NCI-H1105 treated with DMSO at 0.1 percent for 48 hours (cell line): ENCODE measurements around the gene IMPA2.

Source experiments
- DNase-seq: peaks from one replicate; lab custom pipeline; 2025; lab: John Stamatoyannopoulos, UW

IMPA2 gene

GRCh38 chr18:12008842-12009580 is 27.7 kb downstream of the IMPA2 start:
- DNase-seq = no peak

GRCh38 chr18:12009581-12010140 is 28.4 kb downstream of the IMPA2 start:
- DNase-seq = no peak

GRCh38 chr18:12010187-12010802 is 29.0 kb downstream of the IMPA2 start:
- no peak for DNase-seq

- DNase-seq = no peak
These were observed 30.1 kb downstream of the IMPA2 start for GRCh38 chr18:12011199-12011956.

- DNase-seq = no peak
These were observed 30.7 kb downstream of the IMPA2 start for GRCh38 chr18:12011957-12012549.

GRCh38 chr18:12012697-12013096 is 31.4 kb downstream of the IMPA2 start:
- no peak for DNase-seq

- DNase-seq = no peak
These were observed 32.0 kb downstream of the IMPA2 start for GRCh38 chr18:12013186-12013916.

GRCh38 chr18:12014086-12014485 is 32.8 kb downstream of the IMPA2 start:
- no peak for DNase-seq

GRCh38 chr18:12014521-12015415 is 33.5 kb downstream of the IMPA2 start:
- no peak for DNase-seq

GRCh38 chr18:12015416-12016062 is 34.2 kb downstream of the IMPA2 start:
- DNase-seq = no peak

- no peak for DNase-seq
These were observed 35.8 kb downstream of the IMPA2 start for GRCh38 chr18:12017081-12017480.

- DNase-seq = no peak
These were observed 37.6 kb downstream of the IMPA2 start for GRCh38 chr18:12018861-12019260.

- no peak for DNase-seq
These were observed 39.8 kb downstream of the IMPA2 start for GRCh38 chr18:12021077-12021476.

GRCh38 chr18:12021596-12021995 is 40.3 kb downstream of the IMPA2 start:
- DNase-seq = no peak

GRCh38 chr18:12023375-12023774 is 42.1 kb downstream of the IMPA2 start:
- no peak for DNase-seq

GRCh38 chr18:12026562-12026961 is 45.3 kb downstream of the IMPA2 start:
- no peak for DNase-seq

GRCh38 chr18:12027046-12027445 is 45.7 kb downstream of the IMPA2 start:
- no peak for DNase-seq

- no peak for DNase-seq
These were observed 46.2 kb downstream of the IMPA2 start for GRCh38 chr18:12027480-12027879.

GRCh38 chr18:12028040-12028628 is 46.8 kb downstream of the IMPA2 start:
- DNase-seq = no peak

GRCh38 chr18:12028674-12029073 is 47.4 kb downstream of the IMPA2 start:
- DNase-seq = peak; percentile 20
